Measurements from ENCODE around the gene ALDH1A2.
"Not testable (repeated sequence)": the region's sequence is repeated elsewhere in the genome, so short reads cannot be mapped to it uniquely, and the experiment has no call there.

ALDH1A2 gene

GRCh38 chr15:58066042-58066867, 744 bp upstream of the ALDH1A2 start:
- peak; percentile 85 for DNase-seq (ENCODE audit: low spot score)

DNA sequence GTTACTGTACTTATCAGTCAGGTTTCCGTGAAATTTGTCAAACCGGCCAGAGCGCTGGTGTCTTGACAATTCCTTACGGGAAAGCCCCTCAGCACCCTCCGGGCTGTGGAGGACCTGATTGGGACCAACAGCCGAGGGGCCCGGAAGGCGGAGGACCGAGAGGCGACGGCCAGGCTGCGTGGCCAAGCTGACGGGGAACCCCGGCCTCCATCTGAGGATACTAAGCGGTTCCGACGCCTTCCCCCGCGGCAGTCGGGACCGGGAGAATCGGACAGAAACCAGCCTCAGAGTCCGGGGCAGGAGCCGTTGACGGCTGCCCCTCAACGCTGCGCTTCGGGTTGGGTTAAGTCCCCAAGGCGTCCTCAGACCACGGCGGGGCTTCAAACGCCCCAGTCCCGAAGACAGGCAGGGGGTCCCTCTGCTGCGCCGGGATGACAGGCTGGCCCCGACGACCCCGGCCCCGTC, 499 bp downstream of the ALDH1A2 start:
- DNase-seq (ENCODE audit: low spot score) = peak; percentile 23

DNA sequence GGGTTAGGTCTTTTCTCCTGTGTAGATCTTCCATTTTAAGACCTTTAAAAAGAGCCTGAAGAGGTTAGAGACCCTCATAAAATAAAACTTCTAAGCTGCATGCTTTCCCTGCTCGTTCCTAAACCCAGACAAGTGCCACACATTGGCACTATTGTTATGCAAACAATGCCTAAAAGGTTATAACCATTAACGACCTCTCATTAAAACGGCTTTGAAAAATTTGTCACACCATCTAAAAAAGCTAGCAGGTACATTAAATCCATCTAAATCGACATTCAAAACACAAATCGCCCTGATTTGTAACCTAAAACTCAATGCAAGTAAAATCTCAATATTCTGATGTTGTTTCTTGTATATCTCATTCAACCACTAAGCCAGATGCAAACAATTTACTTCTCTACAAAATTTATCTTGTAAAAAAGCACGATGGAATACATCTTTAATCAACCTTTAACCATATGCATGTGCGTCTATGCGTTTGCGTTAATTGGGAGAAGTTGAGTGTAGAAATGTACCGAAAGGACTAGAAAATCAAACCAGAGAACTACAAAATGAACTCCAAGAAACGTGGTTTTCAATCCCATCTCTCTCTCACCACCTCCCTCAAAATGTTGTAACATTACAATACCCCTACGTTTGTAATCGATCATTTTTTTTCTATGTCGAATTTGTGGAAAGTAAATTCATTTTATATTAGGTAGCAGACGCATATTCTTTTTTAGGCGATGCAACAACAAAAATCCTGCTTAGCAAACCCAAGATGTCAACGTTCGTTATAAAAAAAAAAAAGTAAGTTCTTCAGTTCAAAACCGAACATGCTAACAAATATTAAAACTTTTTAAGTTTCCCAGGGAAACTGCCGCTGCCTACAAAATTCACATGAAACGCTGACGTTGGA, 1.2 kb downstream of the ALDH1A2 start:
- DNase-seq (ENCODE audit: low spot score) = no peak

GRCh38 chr15:58063614-58064013, 1.9 kb downstream of the ALDH1A2 start:
- DNase-seq (ENCODE audit: low spot score) = no peak

DNA sequence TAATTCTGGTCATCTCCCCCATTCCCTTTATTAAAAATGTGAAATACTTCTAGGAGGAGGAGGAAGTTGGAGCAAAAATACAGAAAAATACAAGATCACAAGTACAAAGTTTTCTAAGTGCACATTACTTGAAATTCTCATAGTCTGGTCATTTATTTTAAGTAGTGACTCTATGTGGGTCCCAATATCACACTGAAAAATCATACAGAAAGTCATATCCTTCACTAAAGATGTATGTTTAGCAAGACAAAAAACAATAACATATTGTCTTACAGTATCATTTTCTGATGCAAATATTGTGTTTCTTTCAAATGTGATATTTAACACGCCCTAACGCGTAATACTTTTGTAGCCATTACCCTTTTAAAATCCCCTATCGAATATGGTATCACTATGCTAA, 2.5 kb downstream of the ALDH1A2 start:
- no peak for DNase-seq (ENCODE audit: low spot score)

GRCh38 chr15:58062175-58062574, 3.3 kb downstream of the ALDH1A2 start:
- DNase-seq (ENCODE audit: low spot score) = no peak

DNA sequence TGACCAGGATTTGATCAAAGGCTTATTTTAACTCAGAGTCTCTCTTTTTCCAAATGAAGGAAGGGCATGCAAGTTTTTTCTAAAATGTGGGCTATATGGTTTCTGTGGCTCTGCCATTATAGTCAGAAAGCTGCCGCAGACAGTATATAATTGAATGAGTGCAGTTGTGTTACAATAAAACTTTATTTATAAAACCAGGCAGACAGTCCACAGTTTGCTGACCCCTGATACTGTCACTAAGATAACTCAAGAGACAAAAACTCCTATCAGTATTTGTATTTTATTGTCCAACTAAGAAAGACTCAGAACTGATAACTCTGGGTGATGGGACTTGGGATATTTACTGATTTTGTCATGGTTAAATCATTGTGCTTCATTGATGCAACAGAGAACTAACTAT, 4.9 kb downstream of the ALDH1A2 start:
- DNase-seq (ENCODE audit: low spot score) = no peak

GRCh38 chr15:58058729-58059128, 6.8 kb downstream of the ALDH1A2 start:
- no peak for DNase-seq (ENCODE audit: low spot score)

DNA sequence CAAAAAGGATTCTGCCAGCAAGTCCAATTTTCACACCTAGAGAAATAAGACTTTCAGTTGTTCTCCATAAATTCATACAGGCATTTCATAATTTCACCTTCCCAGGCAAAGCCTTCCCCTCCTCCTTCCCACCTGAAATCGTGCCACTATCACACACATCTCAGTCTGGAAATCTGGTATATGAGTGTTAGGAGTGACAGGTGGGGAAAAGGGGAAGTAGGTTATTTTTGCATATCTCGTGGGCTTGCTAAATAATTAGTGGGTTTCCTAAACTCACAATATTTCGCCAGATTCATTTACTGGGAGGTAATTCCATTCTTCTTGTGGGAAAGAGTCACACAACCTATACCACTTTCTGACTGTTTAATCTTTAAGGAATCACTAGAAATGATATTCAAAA, 7.4 kb downstream of the ALDH1A2 start:
- no peak for DNase-seq (ENCODE audit: low spot score)

DNA sequence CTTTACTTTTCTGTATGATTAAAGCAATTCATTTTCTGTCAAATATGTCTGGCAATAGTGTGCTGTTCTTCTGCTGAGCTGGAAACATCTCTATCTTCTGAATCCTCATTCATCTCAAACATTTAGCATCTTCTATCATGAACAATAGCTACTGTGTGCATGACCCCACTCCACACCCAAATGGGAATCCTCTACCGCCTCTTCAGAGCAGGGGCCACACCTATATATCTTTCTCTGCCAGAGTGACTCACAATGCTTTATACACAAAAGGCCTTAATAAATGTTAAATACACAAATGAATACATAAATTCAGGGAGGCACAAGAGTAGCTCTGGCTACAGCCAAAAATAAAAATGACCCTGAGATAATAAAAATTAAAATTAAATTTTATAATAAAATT, 8.0 kb downstream of the ALDH1A2 start:
- no peak for DNase-seq (ENCODE audit: low spot score)

- DNase-seq (ENCODE audit: low spot score) = no peak
Observed at GRCh38 chr15:58056015-58056414, 9.5 kb downstream of the ALDH1A2 start.

DNA sequence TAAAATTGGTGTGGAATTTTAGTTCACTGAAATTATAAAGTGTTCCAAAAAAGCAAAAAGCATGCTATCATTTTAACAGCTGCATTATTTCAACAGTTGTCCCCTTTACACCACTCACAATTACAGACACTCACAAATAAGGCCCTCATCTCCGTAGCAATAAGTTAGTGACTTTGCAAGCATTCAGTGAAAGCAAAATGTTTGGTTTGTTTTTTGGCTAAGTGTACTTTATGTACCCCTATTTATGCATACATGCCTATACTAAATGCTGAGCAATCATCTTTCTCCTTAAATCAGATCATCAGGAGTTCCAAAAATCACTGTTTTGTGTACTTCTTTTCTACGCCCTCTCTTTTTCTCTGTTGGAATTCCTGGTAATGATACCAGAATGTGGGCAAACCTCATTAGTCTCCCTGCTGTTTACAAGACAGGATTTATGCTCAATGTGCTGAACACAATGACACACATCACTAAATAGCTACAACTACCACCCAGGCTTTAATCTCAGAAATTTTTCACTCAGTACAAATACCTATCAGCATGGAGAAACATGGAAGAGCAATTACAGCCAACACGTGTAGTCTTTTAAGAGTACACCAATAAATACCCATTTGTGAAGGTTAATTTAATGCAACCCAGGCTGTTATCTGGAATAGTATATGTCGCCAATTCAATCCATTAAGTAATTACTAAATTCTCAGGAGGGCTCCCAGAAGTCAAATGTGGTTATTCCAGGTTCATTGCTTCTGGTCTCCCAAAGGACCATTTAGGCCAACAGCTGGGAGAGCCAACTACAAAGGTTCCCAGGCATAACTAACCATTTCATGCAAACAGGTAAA, 12.0 kb downstream of the ALDH1A2 start:
- no peak for DNase-seq (ENCODE audit: low spot score)

DNA sequence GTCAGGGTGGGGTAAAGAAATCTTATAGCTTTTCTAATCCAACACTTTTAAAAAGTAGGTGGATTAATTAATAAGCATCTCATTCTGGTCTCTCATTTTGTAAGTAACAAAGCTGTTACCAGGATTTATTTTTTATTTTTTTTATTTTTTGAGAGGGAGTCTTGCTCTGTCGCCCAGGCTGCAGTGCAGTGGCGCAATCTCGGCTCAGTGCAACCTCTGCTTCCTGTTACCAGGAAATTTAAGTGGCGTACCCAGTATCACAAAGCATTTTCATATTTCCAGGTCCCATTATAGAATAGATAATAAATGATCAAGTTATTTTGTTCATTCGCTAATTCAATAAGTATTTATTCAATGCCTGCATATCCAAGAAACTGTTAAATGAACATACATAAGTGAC, 13.2 kb downstream of the ALDH1A2 start:
- DNase-seq (ENCODE audit: low spot score) = no peak

- peak; percentile 18 for DNase-seq (ENCODE audit: low spot score)
Observed at GRCh38 chr15:58049520-58050227, 15.8 kb downstream of the ALDH1A2 start.

GRCh38 chr15:58048261-58048660, 17.2 kb downstream of the ALDH1A2 start:
- DNase-seq (ENCODE audit: low spot score) = no peak

GRCh38 chr15:58047149-58047548, 18.4 kb downstream of the ALDH1A2 start:
- DNase-seq (ENCODE audit: low spot score) = no peak

GRCh38 chr15:58046467-58046866, 19.0 kb downstream of the ALDH1A2 start:
- no peak for DNase-seq (ENCODE audit: low spot score)

DNA sequence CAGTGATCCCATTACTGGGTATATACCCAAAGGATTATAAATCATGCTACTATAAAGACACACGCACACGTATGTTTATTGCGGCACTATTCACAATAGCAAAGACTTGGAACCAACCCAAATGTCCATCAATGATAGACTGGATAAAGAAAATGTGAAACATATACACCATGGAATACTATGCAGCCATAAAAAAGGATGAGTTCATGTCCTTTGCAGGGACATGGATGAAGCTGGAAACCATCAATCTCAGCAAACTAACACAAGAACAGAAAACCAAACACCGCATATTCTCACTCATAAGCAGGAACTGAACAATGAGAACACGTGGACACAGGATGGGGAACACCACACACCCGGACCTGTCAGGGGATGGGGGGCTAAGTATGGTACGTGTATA, 20.1 kb downstream of the ALDH1A2 start:
- not testable (repeated sequence) for DNase-seq (ENCODE audit: low spot score)

DNA sequence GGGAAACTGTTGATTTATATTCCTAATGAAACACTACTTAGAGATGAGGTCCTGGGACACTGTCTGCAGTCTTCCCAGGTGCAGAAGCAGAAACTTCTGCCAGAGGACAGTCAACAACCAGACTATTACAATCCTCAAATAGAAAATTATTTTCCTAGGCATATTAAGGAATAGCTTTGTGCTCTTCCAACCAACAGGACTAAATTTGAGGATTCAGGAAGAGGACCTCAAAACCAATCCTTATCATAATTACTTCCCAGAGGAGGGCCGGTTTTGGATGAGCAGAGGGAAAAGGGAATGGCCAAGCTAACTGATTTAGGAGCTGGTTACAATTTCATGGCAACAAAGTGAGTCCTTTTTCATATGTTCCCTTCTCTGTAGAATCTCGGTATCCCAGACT, 21.0 kb downstream of the ALDH1A2 start:
- DNase-seq (ENCODE audit: low spot score) = no peak

DNA sequence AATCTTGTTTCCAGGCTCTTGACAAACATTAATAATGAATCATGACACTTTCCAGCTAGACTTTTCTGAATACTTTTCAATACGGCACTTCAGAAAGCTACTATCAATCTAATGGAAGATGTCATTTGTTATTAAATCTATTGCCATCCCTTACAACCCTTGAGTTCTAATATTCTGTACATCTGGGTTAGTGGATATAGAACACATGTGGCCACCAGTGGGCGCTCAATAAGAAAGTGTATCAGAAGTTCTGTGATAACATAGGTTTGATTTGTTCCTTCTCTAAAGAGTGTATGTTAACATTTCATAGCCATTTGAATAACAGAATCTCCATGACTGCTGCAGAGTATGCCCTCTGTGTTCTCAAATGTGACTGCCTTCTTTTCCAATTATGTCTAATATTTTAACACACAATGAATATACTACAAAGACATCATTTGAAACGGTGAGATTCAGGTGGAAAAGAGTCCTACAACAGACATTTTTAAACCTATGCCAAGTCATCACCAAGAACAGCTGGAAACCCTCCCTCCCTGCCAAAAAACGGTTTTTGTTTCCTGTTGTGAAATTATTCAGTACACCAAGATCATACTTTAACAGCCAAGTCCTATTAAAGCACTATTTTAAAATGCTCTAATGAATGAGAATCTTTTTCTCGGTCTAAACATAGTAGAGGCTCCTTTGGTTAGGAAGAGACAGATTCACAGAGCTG, 22.2 kb downstream of the ALDH1A2 start:
- no peak for DNase-seq (ENCODE audit: low spot score)

DNA sequence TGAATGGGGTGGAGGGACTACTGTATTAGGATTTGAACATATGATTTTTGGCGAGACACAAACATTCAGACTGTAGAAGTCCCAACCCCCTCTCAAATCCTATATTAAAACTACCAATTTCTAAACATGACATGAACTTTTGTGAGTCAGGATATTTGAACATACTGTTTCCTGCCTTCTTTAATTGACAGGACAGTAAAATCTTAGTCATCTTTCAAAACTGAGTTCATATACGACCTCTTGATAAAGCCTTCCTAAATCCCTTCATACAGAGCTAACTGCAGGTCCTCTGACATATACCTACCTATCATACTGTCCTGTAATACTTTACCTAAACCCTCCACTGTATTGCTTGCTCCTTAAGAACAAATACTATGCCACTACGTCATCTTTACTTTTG, 23.5 kb downstream of the ALDH1A2 start:
- no peak for DNase-seq (ENCODE audit: low spot score)
